Breast epithelium (tissue), 3 donors: ENCODE data around the gene GAL3ST2.

Experiments used
- CTCF ChIP-seq, 3 donors: fragments of 450-650 bp; IDR thresholded peaks; one replicate each; pipeline ENCODE4 v1.5.1; 2016 to 2017; ENCODE audit warnings: antibody characterized with exemption in 3 of 3, mild to moderate bottlenecking in 3 of 3, moderate library complexity in 3 of 3
- POLR2A ChIP-seq: fragments of 450-650 bp; IDR thresholded peaks from one replicate; pipeline ENCODE4 v1.6.1; 2016; ENCODE audit warnings: antibody characterized with exemption, mild to moderate bottlenecking, moderate library complexity

GRCh38 chr2:241772063-241772499, 4.5 kb upstream of the GAL3ST2 start:
- no peak for TF ChIP-seq CTCF (IDR thresholded peaks at IDR 0.05)
- TF ChIP-seq POLR2A = no peak
